H9 (cell line): ENCODE data around the gene ALDH1A2. TPM values are rescaled to one million over a fixed set of nuclear protein-coding genes. Genes with fewer than 3 reads are reported as not detected.

Experiments used
- DNase-seq: peaks from one replicate; pipeline ENCODE4 v3.0.0-alpha.2; 2017
- H2AFZ ChIP-seq: one replicate; pipeline ENCODE4 v1.6.1; 2013; ENCODE audit warnings: mild to moderate bottlenecking, low read length, control low read depth, moderate library complexity
- H2AK5ac ChIP-seq: 2 replicates; pipeline ENCODE4 v1.6.1; 2013; ENCODE audit warnings: low read length, control low read depth, mixed read lengths; ENCODE audit not compliant: insufficient read length
- H2BK120ac ChIP-seq: one replicate; pipeline ENCODE4 v1.6.1; 2013; ENCODE audit warnings: low read depth, mild to moderate bottlenecking, low read length, control low read depth, inconsistent platforms; ENCODE audit not compliant: poor library complexity, severe bottlenecking
- H2BK12ac ChIP-seq: 2 replicates; pipeline ENCODE4 v1.6.1; 2013; ENCODE audit warnings: low read length, control low read depth, mixed read lengths, low read depth; ENCODE audit not compliant: insufficient read length
- H2BK15ac ChIP-seq: 2 replicates; pipeline ENCODE4 v1.6.1; 2013; ENCODE audit warnings: low read depth, low read length, control low read depth
- H2BK20ac ChIP-seq: one replicate; pipeline ENCODE4 v1.6.1; 2013; ENCODE audit warnings: low read depth, mild to moderate bottlenecking, low read length, control low read depth, inconsistent platforms; ENCODE audit not compliant: poor library complexity, severe bottlenecking
- H2BK5ac ChIP-seq: 2 replicates; pipeline ENCODE4 v1.6.1; 2013; ENCODE audit warnings: low read length, control low read depth, mixed read lengths; ENCODE audit not compliant: insufficient read length
- H3K14ac ChIP-seq: 2 replicates; pipeline ENCODE4 v1.6.1; 2013; ENCODE audit warnings: low read length, control low read depth; ENCODE audit not compliant: insufficient read depth
- H3K18ac ChIP-seq: 2 replicates; pipeline ENCODE4 v1.6.1; 2013; ENCODE audit warnings: low read depth, mild to moderate bottlenecking, mixed read lengths, low read length, control low read depth; ENCODE audit not compliant: insufficient read length
- H3K23ac ChIP-seq: 2 replicates; pipeline ENCODE4 v1.6.1; 2013; ENCODE audit warnings: low read length, control low read depth, mixed read lengths, low read depth; ENCODE audit not compliant: insufficient read length
- H3K23me2 ChIP-seq: 2 replicates; pipeline ENCODE4 v1.6.1; 2013; ENCODE audit warnings: low read depth, mild to moderate bottlenecking, mixed read lengths, low read length, control low read depth; ENCODE audit not compliant: insufficient read length, poor library complexity, severe bottlenecking
- H3K27ac ChIP-seq: 2 replicates; pipeline ENCODE4 v1.5.1; 2013; ENCODE audit warnings: low read length, control low read depth, mixed read lengths, low read depth; ENCODE audit not compliant: insufficient read length
- H3K27me3 ChIP-seq: 2 replicates; pipeline ENCODE4 v1.6.1; 2013; ENCODE audit warnings: low read length, control low read depth, inconsistent platforms; ENCODE audit not compliant: insufficient read depth
- H3K4ac ChIP-seq: 2 replicates; pipeline ENCODE4 v1.6.1; 2013; ENCODE audit warnings: low read depth, mild to moderate bottlenecking, control low read depth, inconsistent platforms, low read length, moderate library complexity
- H3K4me1 ChIP-seq: 2 replicates; pipeline ENCODE4 v1.6.1; 2013; ENCODE audit warnings: low read length, control low read depth, inconsistent platforms; ENCODE audit not compliant: insufficient read depth
- H3K4me2 ChIP-seq: 2 replicates; pipeline ENCODE4 v1.6.1; 2013; ENCODE audit warnings: low read length, control low read depth, mixed read lengths; ENCODE audit not compliant: insufficient read length, insufficient read depth
- H3K56ac ChIP-seq: 2 replicates; pipeline ENCODE4 v1.6.1; 2013; ENCODE audit warnings: low read depth, mild to moderate bottlenecking, mixed read lengths, low read length, control low read depth; ENCODE audit not compliant: insufficient read length
- H3K79me1 ChIP-seq: 2 replicates; pipeline ENCODE4 v1.6.1; 2013; ENCODE audit warnings: low read depth, mild to moderate bottlenecking, moderate library complexity, low read length, control low read depth, inconsistent platforms; ENCODE audit not compliant: insufficient read depth, poor library complexity, severe bottlenecking
- H3K79me2 ChIP-seq: 2 replicates; pipeline ENCODE4 v1.6.1; 2013; ENCODE audit warnings: low read length, control low read depth, inconsistent platforms; ENCODE audit not compliant: insufficient read depth
- H3K9ac ChIP-seq: 2 replicates; pipeline ENCODE4 v1.6.1; 2013; ENCODE audit warnings: low read length, control low read depth, mixed read lengths; ENCODE audit not compliant: insufficient read length; ENCODE audit errors: extremely low read depth
- H3K9me3 ChIP-seq: one replicate; pipeline ENCODE4 v1.6.1; 2013; ENCODE audit warnings: low read depth, low read length, inconsistent platforms; ENCODE audit not compliant: control insufficient read depth
- H3T11ph ChIP-seq: one replicate; pipeline ENCODE4 v1.6.1; 2013; ENCODE audit warnings: mild to moderate bottlenecking, low read length, control low read depth, inconsistent platforms
- H4K20me1 ChIP-seq: one replicate; pipeline ENCODE4 v1.6.1; 2013; ENCODE audit not compliant: control insufficient read depth, insufficient read length, insufficient read depth
- H4K5ac ChIP-seq: 2 replicates; pipeline ENCODE4 v1.6.1; 2013; ENCODE audit warnings: low read depth, mild to moderate bottlenecking, mixed read lengths, low read length, control low read depth; ENCODE audit not compliant: insufficient read length
- H4K8ac ChIP-seq: replicated peaks from 2 replicates; pipeline ENCODE4 v1.6.1; 2013; ENCODE audit warnings: low read length, control low read depth, mixed read lengths, low read depth; ENCODE audit not compliant: insufficient read length
- H4K91ac ChIP-seq: 2 replicates; pipeline ENCODE4 v1.6.1; 2013; ENCODE audit warnings: low read depth, mild to moderate bottlenecking, moderate library complexity, mixed read lengths, low read length, control low read depth; ENCODE audit not compliant: insufficient read length
- H3K27ac Mint-ChIP-seq, 3 experiments: 2 replicates in 2 of 3; 3 replicates in 1 of 3; pipeline ENCODE4 v1.8.0; 2020 to 2021; ENCODE audit warnings: mixed read lengths in 3 of 3, mild to moderate bottlenecking in 1 of 3, moderate library complexity in 1 of 3
- H3K27me3 Mint-ChIP-seq: 2 replicates; pipeline ENCODE4 v1.8.0; 2021; ENCODE audit warnings: low read depth, mild to moderate bottlenecking, moderate library complexity, mixed read lengths
- H3K36me3 Mint-ChIP-seq, 3 experiments: 2 replicates in 2 of 3; 3 replicates in 1 of 3; pipeline ENCODE4 v1.8.0; 2020 to 2021; ENCODE audit warnings: low read depth in 3 of 3, mixed read lengths in 3 of 3; ENCODE audit not compliant: insufficient read depth in 1 of 3
- H3K4me1 Mint-ChIP-seq, 2 experiments: 2 replicates each; pipeline ENCODE4 v1.8.0; 2020; ENCODE audit warnings: mixed read lengths in 2 of 2
- H3K4me3 Mint-ChIP-seq, 2 experiments: 2 replicates in 1 of 2; 3 replicates in 1 of 2; pipeline ENCODE4 v1.8.0; 2020 to 2021; ENCODE audit warnings: mild to moderate bottlenecking in 2 of 2, mixed read lengths in 2 of 2, moderate library complexity in 1 of 2
- H3K9me3 Mint-ChIP-seq, 2 experiments: 2 replicates in 1 of 2; 3 replicates in 1 of 2; pipeline ENCODE4 v1.8.0; 2020; ENCODE audit warnings: mild to moderate bottlenecking in 2 of 2, mixed read lengths in 2 of 2, moderate library complexity in 1 of 2
- CTCF ChIP-seq: fragments of 200-600 bp; sonication (generic); conservative IDR thresholded peaks from 3 replicates; pipeline ENCODE4 v1.8.0; 2021; ENCODE audit warnings: antibody characterized with exemption, mild to moderate bottlenecking
- WGBS: extraction: QIAGEN DNeasy Blood & Tissue Kit; methylation state at CpG from one replicate; pipeline ENCODE4 v1.1.7; 2013; ENCODE audit warnings: missing lambda C conversion rate, low lambda C conversion rate, mixed read lengths; ENCODE audit not compliant: insufficient read length; ENCODE audit errors: extremely low coverage; 5-methylcytosine and 5-hydroxymethylcytosine counted together
- total RNA-seq: library from RNA; stranded (reverse); gene quantifications from 2 replicates; pipeline ENCODE4 v1.2.1, GENCODE V29; 2021

The ALDH1A2 gene
- total RNA-seq, 1 experiment from 2014 or later: 0.72 TPM

- peaks cover 3% of the 10 kb centered on the region; the same call in 1 of the 2 replicates for H3K27me3 Mint-ChIP-seq
- Histone ChIP-seq H4K20me1 (no peaks in the 10 kb centered on the region), H3K18ac (no peak overlapping the region), H4K5ac (no peak overlapping the region), H3K79me1 (no peaks in the 10 kb centered on the region), H3K4me2 (no peak overlapping the region), H4K8ac (no peak overlapping the region), H3K4ac (no peak overlapping the region), H3K79me2 (no peaks in the 10 kb centered on the region), H2BK15ac (no peak overlapping the region), H3K27ac (no peak overlapping the region), H2BK12ac (no peak overlapping the region), H2BK5ac (no peak overlapping the region), H3T11ph (no peak overlapping the region), H3K23ac (no peak overlapping the region), H3K14ac (no peak overlapping the region), H2BK120ac (no peak overlapping the region), H2AFZ (no peak overlapping the region), H3K9ac (no peak overlapping the region), H2AK5ac (no peak overlapping the region), H3K56ac (no peak overlapping the region), H2BK20ac (no peak overlapping the region), H3K23me2 (no peaks in the 10 kb centered on the region), H3K4me1 (no peaks in the 10 kb centered on the region), H3K9me3 (no peaks in the 10 kb centered on the region), H3K27me3 (no peaks in the 10 kb centered on the region), H4K91ac (no peak overlapping the region)
- no peaks in the 10 kb centered on the region for H3K4me1 Mint-ChIP-seq
- no peak for DNase-seq
- H3K4me3 Mint-ChIP-seq: no peak overlapping the region
- no peaks in the 10 kb centered on the region for H3K36me3 Mint-ChIP-seq
- no CpG with 5 or more reads among the region's 5 CpGs for WGBS
- no peak overlapping the region for H3K27ac Mint-ChIP-seq
- no peak for TF ChIP-seq CTCF
- no peaks in the 10 kb centered on the region for H3K9me3 Mint-ChIP-seq
Measured at GRCh38 chr15:57922776-57923175, 142.7 kb downstream of the ALDH1A2 start.
